HEK293T (cell line): Measurements from ENCODE around the gene TIMP1.

Experiments
- CTCF ChIA-PET: fragments of 350-600 bp; formaldehyde crosslinking; extraction: SDS; loops from one replicate; lab custom pipeline; 2021; ENCODE audit warnings: antibody characterized with exemption, inconsistent platforms; lab: Yijun Ruan, JAX
- POLR2A ChIA-PET: fragments of 350-600 bp; formaldehyde crosslinking; extraction: SDS; loops from one replicate; lab custom pipeline; 2020; ENCODE audit warnings: antibody characterized with exemption, inconsistent platforms; lab: Yijun Ruan, JAX
- DNase-seq: peaks from one replicate; pipeline ENCODE4 v3.0.0; 2012; ENCODE audit warnings: mixed read lengths; ENCODE audit errors: extremely low spot score
- ARNT ChIP-seq: fragments of 450-650 bp; IDR thresholded peaks from 2 replicates; pipeline ENCODE4 v1.6.1; 2017; ENCODE audit warnings: mild to moderate bottlenecking
- BHLHE40 ChIP-seq: fragments of 450-650 bp; IDR thresholded peaks from 2 replicates; pipeline ENCODE4 v1.6.1; 2016; ENCODE audit warnings: mild to moderate bottlenecking, moderate library complexity, borderline replicate concordance
- CTBP1 ChIP-seq: fragments of 450-650 bp; IDR thresholded peaks from 2 replicates; pipeline ENCODE4 v1.6.1; 2016; ENCODE audit warnings: borderline replicate concordance
- FOXA1 ChIP-seq: fragments of 450-650 bp; IDR thresholded peaks from 2 replicates; pipeline ENCODE4 v1.6.1; 2016; ENCODE audit warnings: mild to moderate bottlenecking
- FOXK2 ChIP-seq: fragments of 450-650 bp; IDR thresholded peaks from 2 replicates; pipeline ENCODE4 v1.6.1; 2016; ENCODE audit warnings: mild to moderate bottlenecking
- FOXM1 ChIP-seq: fragments of 450-650 bp; IDR thresholded peaks from 2 replicates; pipeline ENCODE4 v1.6.1; 2017; ENCODE audit warnings: mild to moderate bottlenecking, borderline replicate concordance
- HDGF ChIP-seq: fragments of 450-650 bp; IDR thresholded peaks from 2 replicates; pipeline ENCODE4 v1.6.1; 2017; ENCODE audit warnings: antibody characterized with exemption, borderline replicate concordance
- L3MBTL2 ChIP-seq: fragments of 450-650 bp; conservative IDR thresholded peaks from 2 replicates; pipeline ENCODE4 v1.6.1; 2016; ENCODE audit warnings: mild to moderate bottlenecking
- NFRKB ChIP-seq: fragments of 450-650 bp; IDR thresholded peaks from 2 replicates; pipeline ENCODE4 v1.6.1; 2016; ENCODE audit warnings: mild to moderate bottlenecking, moderate library complexity
- PKNOX1 ChIP-seq: fragments of 450-650 bp; IDR thresholded peaks from 2 replicates; pipeline ENCODE4 v1.6.1; 2016
- SP1 ChIP-seq: fragments of 450-650 bp; IDR thresholded peaks from 2 replicates; pipeline ENCODE4 v1.6.1; 2017
- SUZ12 ChIP-seq: fragments of 450-650 bp; IDR thresholded peaks from 2 replicates; pipeline ENCODE4 v1.6.1; 2016; ENCODE audit warnings: mild to moderate bottlenecking
- TARDBP ChIP-seq: fragments of 450-650 bp; IDR thresholded peaks from 2 replicates; pipeline ENCODE4 v1.6.1; 2016
- ZNF384 ChIP-seq: fragments of 450-650 bp; IDR thresholded peaks from 2 replicates; pipeline ENCODE4 v1.6.1; 2016

TIMP1 gene

GRCh38 chrX:47581731-47582647 is at the start of gene TIMP1:
TIMP1 (plus strand) TSS chrX:47582436; CDS start chrX:47583416, 980 bp downstream.
- ChIA-PET CTCF (interaction anchor here (1.2 kb wide), 1 partner anchor 41 kb away, joined by 4 read pairs; no protein-coding TSS in a partner anchor), POLR2A (interaction anchor here (0.6 to 1.5 kb wide), 4 partner anchors 8 to 70 kb away, joined by 3 to 5 read pairs (median 4); no protein-coding TSS in a partner anchor)
- DNase-seq, result peak; percentile 83
- TF ChIP-seq SP1 (no peak), PKNOX1 (peak; percentile 89)

- no peak for TF ChIP-seq FOXA1
- TF ChIP-seq TARDBP, result no peak
- TF ChIP-seq PKNOX1, result no peak
- no peak for TF ChIP-seq FOXK2
- TF ChIP-seq L3MBTL2, result no peak
- no peak for TF ChIP-seq BHLHE40
- TF ChIP-seq ZNF384, result no peak
- no peak for TF ChIP-seq SUZ12
- no peak for TF ChIP-seq HDGF
- no peak for TF ChIP-seq FOXM1
- no peak for TF ChIP-seq ARNT
- no peak for TF ChIP-seq CTBP1
- no peak for TF ChIP-seq SP1
- no peak for DNase-seq
- ChIA-PET POLR2A (interaction anchor here (3.0 kb wide), 1 partner anchor 16 kb away, joined by 17 read pairs; no protein-coding TSS in a partner anchor), CTCF (interaction anchor here (0.8 kb wide), 1 partner anchor 227 kb away, joined by 3 read pairs; no protein-coding TSS in a partner anchor)
Observed at GRCh38 chrX:47539860-47540259, 42.4 kb upstream of the TIMP1 start.

DNA sequence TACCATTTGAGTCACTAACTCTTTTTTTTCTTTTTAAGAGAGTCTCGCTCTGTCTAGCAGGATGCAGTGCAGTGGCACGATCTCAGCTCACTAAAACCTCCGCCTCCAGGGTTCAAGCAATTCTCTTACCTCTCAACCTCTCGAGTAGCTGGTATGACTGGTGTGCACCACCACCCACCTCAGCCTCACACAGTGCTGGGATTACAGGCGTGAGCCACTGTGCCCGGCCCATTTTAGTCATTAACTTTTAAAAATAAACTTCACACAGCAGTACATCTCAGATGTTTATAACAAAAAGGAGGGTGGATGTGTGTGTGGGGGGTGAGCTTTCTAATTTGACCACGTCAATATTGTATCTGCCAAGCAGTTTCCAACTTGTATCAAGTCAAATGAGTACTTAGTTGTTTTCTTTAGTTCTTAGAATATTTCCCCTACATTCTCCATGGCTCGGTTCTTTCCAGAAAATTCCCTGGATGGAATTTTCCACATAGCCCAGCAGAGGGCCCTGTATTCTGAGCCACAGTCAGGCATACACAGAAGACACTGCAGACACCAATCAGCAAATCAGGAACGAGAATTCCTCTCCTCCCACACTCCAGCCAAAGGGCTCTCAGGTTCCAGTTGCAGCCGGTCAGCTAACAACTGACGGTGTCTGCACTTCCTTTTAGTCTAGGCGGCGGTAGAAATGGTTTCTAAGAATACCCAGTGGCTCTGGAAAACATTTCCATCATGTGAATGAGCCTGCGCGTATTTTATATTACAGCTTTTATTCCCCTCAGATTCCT is 41.3 kb upstream of the TIMP1 start:
- ChIA-PET POLR2A (interaction anchor here (0.7 to 3.0 kb wide), 4 partner anchors 15 to 103 kb away, joined by 3 to 17 read pairs (median 3); no protein-coding TSS in a partner anchor), CTCF (interaction anchor here (0.6 to 1.5 kb wide), 5 partner anchors 15 to 215 kb away, joined by 3 to 4 read pairs (median 3); partner anchors contain the start of gene TIMP1)
- DNase-seq, result peak; percentile 90
- TF ChIP-seq PKNOX1 (no peak; the same call in 1 of the 2 replicates), ARNT (no peak), CTBP1 (no peak), HDGF (no peak), ZNF384 (no peak), L3MBTL2 (no peak), SP1 (no peak), BHLHE40 (no peak), FOXM1 (no peak), NFRKB (no peak), TARDBP (no peak)

GRCh38 chrX:47543496-47543895 is 38.7 kb upstream of the TIMP1 start:
- ChIA-PET CTCF (no interaction called here), POLR2A (no interaction called here)
- TF ChIP-seq L3MBTL2 (no peak), FOXM1 (no peak), BHLHE40 (no peak)
- DNase-seq, result no peak

- POLR2A ChIA-PET, result interaction anchor here (0.7 to 1.4 kb wide), 15 partner anchors 9 to 323 kb away, joined by 3 to 17 read pairs (median 4); partner anchors contain the start of genes ELK1, TIMP1 and USP11
- peak; percentile 79 for DNase-seq
- no peak for TF ChIP-seq FOXM1
- TF ChIP-seq TARDBP, result no peak
- no peak for TF ChIP-seq ARNT
- no peak for TF ChIP-seq SUZ12
- TF ChIP-seq PKNOX1, result peak; percentile 98
- TF ChIP-seq FOXK2, result no peak
- no peak for TF ChIP-seq SP1
- TF ChIP-seq NFRKB, result no peak
- TF ChIP-seq FOXA1, result no peak
- peak; percentile 67 for TF ChIP-seq L3MBTL2
- CTCF ChIA-PET, result interaction anchor here (0.6 to 1.0 kb wide), 2 partner anchors 16 to 62 kb away, joined by 3 read pairs; no protein-coding TSS in a partner anchor
Observed at GRCh38 chrX:47556045-47556623, 26.1 kb upstream of the TIMP1 start.
